Immature natural killer cell (primary cell): ENCODE results near the gene TRIM50. TPM values are rescaled to one million over a fixed set of nuclear protein-coding genes. Genes with fewer than 3 reads are reported as not detected.
A peak's percentile ranks its signal among the peaks of the same experiment; 100 is the strongest.
"Not testable (repeated sequence)": the region's sequence is repeated elsewhere in the genome, so short reads cannot be mapped to it uniquely, and the experiment has no call there.

Experiments
- DNase-seq, 3 donors: peaks; one replicate each; pipeline ENCODE4 v3.0.0; 2022; ENCODE audit warnings: mixed read lengths in 1 of 3
- H3K27ac Mint-ChIP-seq, 6 donors: one replicate each; pipeline ENCODE4 v1.8.0; 2020; ENCODE audit warnings: mixed read lengths in 6 of 6, mild to moderate bottlenecking in 5 of 6, inconsistent platforms in 4 of 6, moderate library complexity in 3 of 6
- H3K27me3 Mint-ChIP-seq, 3 donors: one replicate each; pipeline ENCODE4 v1.8.0; 2020 to 2021; ENCODE audit warnings: low read depth in 3 of 3, mild to moderate bottlenecking in 3 of 3, mixed read lengths in 3 of 3, moderate library complexity in 3 of 3, inconsistent platforms in 1 of 3
- H3K36me3 Mint-ChIP-seq, 3 donors: one replicate each; pipeline ENCODE4 v1.8.0; 2020; ENCODE audit warnings: mixed read lengths in 3 of 3, inconsistent platforms in 2 of 3, mild to moderate bottlenecking in 2 of 3
- H3K4me1 Mint-ChIP-seq, 2 donors: one replicate each; pipeline ENCODE4 v1.8.0; 2020; ENCODE audit warnings: inconsistent platforms in 2 of 2, mild to moderate bottlenecking in 2 of 2, mixed read lengths in 2 of 2, moderate library complexity in 1 of 2
- H3K4me3 Mint-ChIP-seq, 5 donors: one replicate each; pipeline ENCODE4 v1.8.0; 2020; ENCODE audit warnings: mild to moderate bottlenecking in 5 of 5, mixed read lengths in 5 of 5, inconsistent platforms in 3 of 5, moderate library complexity in 3 of 5
- H3K9me3 Mint-ChIP-seq, 6 donors: one replicate each; pipeline ENCODE4 v1.8.0; 2020; ENCODE audit warnings: mild to moderate bottlenecking in 6 of 6, mixed read lengths in 6 of 6, inconsistent platforms in 4 of 6, moderate library complexity in 3 of 6
- polyA plus RNA-seq, 3 donors: library from polyadenylated mRNA; unstranded; fragments of 300-500 nt; fragmentation: Illumina TruSeq; gene quantifications; one replicate each; pipeline ENCODE4 v1.2.3, GENCODE V29; 2021

Gene TRIM50
- polyA plus RNA-seq, 3 donors from 2014 or later, result not detected

GRCh38 chr7:73316521-73316920, 11.4 kb downstream of the TRIM50 start:
- no peaks in the 10 kb centered on the region for H3K36me3 Mint-ChIP-seq
- H3K4me3 Mint-ChIP-seq, result no peak overlapping the region
- H3K27me3 Mint-ChIP-seq, result peaks cover under 1 to 2% (median 2%) of the 10 kb centered on the region in 3 donors
- no peak overlapping the region for H3K27ac Mint-ChIP-seq
- H3K9me3 Mint-ChIP-seq, result no peaks in the 10 kb centered on the region
- no peaks in the 10 kb centered on the region for H3K4me1 Mint-ChIP-seq
- no peak for DNase-seq

GRCh38 chr7:73314271-73314670, 13.6 kb downstream of the TRIM50 start:
- DNase-seq, result no peak
- Mint-ChIP-seq H3K4me3 (no peak overlapping the region), H3K36me3 (no peaks in the 10 kb centered on the region), H3K4me1 (peaks cover 3 to 4% of the 10 kb centered on the region in 2 donors), H3K9me3 (no peaks in the 10 kb centered on the region), H3K27me3 (peaks cover 2 to 5% (median 2%) of the 10 kb centered on the region in 3 donors), H3K27ac (no peak overlapping the region)

DNA sequence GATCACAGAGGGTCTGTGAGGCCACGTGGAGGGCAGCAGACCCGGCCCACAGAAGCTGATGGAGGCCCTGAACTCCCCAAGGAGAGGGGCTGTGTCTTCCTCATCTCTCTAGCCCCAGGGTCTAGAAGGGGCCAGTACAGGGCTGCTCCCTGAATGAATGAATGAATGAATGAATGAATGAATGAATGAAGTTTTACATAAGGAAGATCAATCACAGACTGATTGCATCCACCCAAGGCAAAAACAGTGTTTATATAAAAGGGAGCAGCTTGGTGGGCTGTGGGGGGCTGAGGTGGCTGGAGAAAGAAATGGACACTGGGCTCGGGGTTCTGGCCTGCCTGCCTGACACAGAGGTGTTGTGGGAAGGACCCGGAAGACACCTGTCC, 14.4 kb downstream of the TRIM50 start:
- peaks cover 11 to 12% of the 10 kb centered on the region in 2 donors for H3K4me1 Mint-ChIP-seq
- H3K36me3 Mint-ChIP-seq, result peaks cover 0 to 3% (median 0%) of the 10 kb centered on the region in 3 donors
- DNase-seq, result no peak
- no peaks in the 10 kb centered on the region for H3K9me3 Mint-ChIP-seq
- no peak overlapping the region for H3K4me3 Mint-ChIP-seq
- peaks cover 2 to 7% (median 5%) of the 10 kb centered on the region in 3 donors for H3K27me3 Mint-ChIP-seq
- H3K27ac Mint-ChIP-seq, result no peak overlapping the region

DNA sequence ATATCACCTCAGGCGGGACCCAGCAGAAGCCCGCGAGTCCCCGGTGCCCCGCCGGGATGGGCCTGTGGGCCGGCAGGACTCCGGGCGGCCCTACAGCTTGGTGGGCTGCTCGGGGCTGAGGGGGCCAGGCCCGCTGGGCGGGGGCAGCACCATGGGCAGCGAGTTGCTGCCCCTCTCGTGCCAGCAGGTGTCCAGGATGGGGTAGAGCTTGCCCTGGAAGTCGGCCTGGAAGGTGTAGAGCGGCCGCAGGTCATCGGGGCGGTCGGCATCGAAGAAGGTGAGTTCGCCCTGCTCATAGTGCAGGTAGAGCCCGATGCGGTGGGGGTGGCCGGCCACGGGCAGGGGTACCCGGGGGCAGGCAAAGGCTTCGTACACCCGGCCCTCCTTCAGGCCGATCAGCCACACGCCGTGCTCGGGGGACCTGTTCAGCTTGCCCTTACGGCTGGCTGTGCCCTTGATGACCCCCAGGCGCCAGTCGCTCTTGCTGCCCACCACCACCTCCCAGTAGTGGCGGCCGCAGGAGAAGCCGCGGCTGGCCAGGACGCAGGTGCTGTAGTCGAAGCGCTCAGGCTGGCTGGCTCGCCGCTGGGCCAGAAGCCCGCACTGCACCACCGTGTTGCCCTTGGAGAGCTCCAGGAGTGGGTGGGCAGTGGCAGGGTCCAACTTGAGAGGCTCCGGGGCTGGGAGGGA, 14.9 kb downstream of the TRIM50 start:
- no peak for DNase-seq
- peaks cover 0 to 3% (median 0%) of the 10 kb centered on the region in 3 donors for H3K36me3 Mint-ChIP-seq
- no peak overlapping the region for H3K4me3 Mint-ChIP-seq
- peaks cover 2 to 7% (median 5%) of the 10 kb centered on the region in 3 donors for H3K27me3 Mint-ChIP-seq
- no peak overlapping the region for H3K27ac Mint-ChIP-seq
- peaks cover 15% of the 10 kb centered on the region in 2 donors for H3K4me1 Mint-ChIP-seq
- H3K9me3 Mint-ChIP-seq, result no peaks in the 10 kb centered on the region

- not testable (repeated sequence) for H3K4me3 Mint-ChIP-seq, H3K27ac Mint-ChIP-seq, DNase-seq, H3K9me3 Mint-ChIP-seq, H3K27me3 Mint-ChIP-seq
- Mint-ChIP-seq H3K36me3 (peaks cover 0 to 10% (median 8%) of the 10 kb centered on the region in 3 donors), H3K4me1 (peaks cover 30 to 31% of the 10 kb centered on the region in 2 donors)
Observed at GRCh38 chr7:73311421-73311820, 16.5 kb downstream of the TRIM50 start.

- peaks cover 0 to 8% (median 6%) of the 10 kb centered on the region in 3 donors for H3K27me3 Mint-ChIP-seq
- peaks cover 4 to 19% (median 15%) of the 10 kb centered on the region in 3 donors for H3K36me3 Mint-ChIP-seq
- H3K9me3 Mint-ChIP-seq, result no peaks in the 10 kb centered on the region
- peak within 1 kb of the TSS; percentile 80 to 94 (median 90) for H3K27ac Mint-ChIP-seq
- peaks cover 33 to 38% of the 10 kb centered on the region in 2 donors for H3K4me1 Mint-ChIP-seq
- peak; percentile 85 to 88 (median 87) for DNase-seq
- peak within 1 kb of the TSS; percentile 93 to 98 (median 97) for H3K4me3 Mint-ChIP-seq
Observed at GRCh38 chr7:73308665-73309214, 19.1 kb downstream of the TRIM50 start, which contains the start of gene NSUN5. Gene NSUN5 (minus strand): TSS chr7:73308826. CDS start chr7:73308790, 36 bp downstream.

GRCh38 chr7:73308074-73308664, 19.7 kb downstream of the TRIM50 start:
- H3K9me3 Mint-ChIP-seq, result no peaks in the 10 kb centered on the region
- peaks cover 4 to 20% (median 15%) of the 10 kb centered on the region in 3 donors for H3K36me3 Mint-ChIP-seq
- H3K27ac Mint-ChIP-seq, result peak overlapping the region; percentile 80 to 94 (median 90)
- peaks cover 33 to 38% of the 10 kb centered on the region in 2 donors for H3K4me1 Mint-ChIP-seq
- H3K4me3 Mint-ChIP-seq, result peak overlapping the region; percentile 93 to 98 (median 97)
- peaks cover 0 to 8% (median 6%) of the 10 kb centered on the region in 3 donors for H3K27me3 Mint-ChIP-seq
- DNase-seq, result no peak

GRCh38 chr7:73307436-73307835, 20.4 kb downstream of the TRIM50 start:
- Mint-ChIP-seq H3K27ac (peak overlapping the region; percentile 36 to 88 (median 78)), H3K27me3 (peaks cover 0 to 8% (median 6%) of the 10 kb centered on the region in 3 donors), H3K9me3 (no peaks in the 10 kb centered on the region), H3K4me1 (peaks cover 33 to 38% of the 10 kb centered on the region in 2 donors), H3K36me3 (peaks cover 4 to 24% (median 15%) of the 10 kb centered on the region in 3 donors), H3K4me3 (peak overlapping the region; percentile 93 to 98 (median 97))
- DNase-seq, result no peak

DNA sequence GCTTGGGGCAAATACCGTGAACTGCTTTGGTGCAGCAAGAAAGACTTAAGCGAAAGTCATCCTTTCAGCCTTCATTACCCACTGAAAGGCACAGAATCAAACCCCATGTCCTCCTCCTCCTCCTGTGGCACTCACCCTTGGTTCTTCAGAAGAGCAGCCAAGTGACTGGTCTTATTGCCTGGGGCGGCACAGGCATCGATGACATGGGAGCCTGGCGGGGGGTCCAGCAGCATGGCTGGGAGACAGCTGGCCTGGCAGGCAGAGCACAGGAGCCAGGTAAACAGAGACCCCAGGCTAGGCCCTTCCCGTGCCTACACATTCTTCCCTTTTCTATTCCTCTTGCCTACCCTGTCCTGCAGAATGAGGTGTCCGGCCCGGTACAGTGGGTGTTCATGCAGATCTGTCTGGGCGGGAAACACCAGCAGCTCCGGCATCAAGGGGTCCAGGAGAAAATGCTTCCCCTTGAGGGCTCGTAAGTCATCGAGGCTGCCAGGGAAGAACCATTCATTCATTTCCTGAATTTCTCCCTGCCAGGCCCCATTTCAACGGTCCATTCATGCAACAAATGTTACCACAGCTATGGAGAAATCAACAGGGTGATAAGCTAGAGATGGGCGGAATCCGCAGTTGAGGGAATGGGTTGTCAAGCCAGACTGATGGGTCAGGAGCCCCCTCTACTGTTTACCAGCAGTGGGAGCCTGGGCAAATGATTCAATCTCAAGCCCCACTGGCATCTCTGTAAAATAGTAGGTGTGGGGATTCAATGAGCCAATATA, 23.1 kb downstream of the TRIM50 start:
- Mint-ChIP-seq H3K4me1 (peaks cover 33 to 38% of the 10 kb centered on the region in 2 donors), H3K4me3 (peak overlapping the region in 1 of 5 donors; percentile 24), H3K36me3 (peaks cover 4 to 24% (median 15%) of the 10 kb centered on the region in 3 donors)
- not testable (repeated sequence) for H3K9me3 Mint-ChIP-seq, H3K27ac Mint-ChIP-seq, DNase-seq, H3K27me3 Mint-ChIP-seq

- Mint-ChIP-seq H3K27me3 (peaks cover 0 to 3% (median 2%) of the 10 kb centered on the region in 3 donors), H3K4me3 (no peak overlapping the region), H3K27ac (no peak overlapping the region), H3K4me1 (peaks cover 27 to 33% of the 10 kb centered on the region in 2 donors), H3K36me3 (peaks cover 4 to 24% (median 15%) of the 10 kb centered on the region in 3 donors), H3K9me3 (no peaks in the 10 kb centered on the region)
- no peak for DNase-seq
Observed at GRCh38 chr7:73304071-73304470, 23.8 kb downstream of the TRIM50 start.

DNA sequence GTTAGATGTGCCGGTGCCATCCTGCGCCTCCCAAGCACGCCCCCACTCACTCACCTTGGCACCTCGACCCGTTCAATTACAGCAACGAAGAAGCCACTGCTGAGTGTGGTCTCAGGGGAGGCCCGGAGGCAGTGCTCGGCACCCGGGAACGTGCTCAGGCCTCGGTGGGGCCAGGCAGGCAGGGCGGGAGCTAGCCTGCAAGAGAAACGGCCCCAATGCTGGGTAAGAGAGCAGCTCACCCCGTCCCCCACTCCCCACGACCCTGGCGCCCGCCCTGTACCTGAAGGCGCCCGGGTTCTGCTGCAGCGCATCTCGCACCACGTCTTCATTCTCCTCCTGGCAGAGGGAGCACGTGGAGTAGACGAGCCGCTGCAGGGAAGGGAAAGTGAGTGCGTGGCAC, 24.3 kb downstream of the TRIM50 start:
- peaks cover 22 to 28% of the 10 kb centered on the region in 2 donors for H3K4me1 Mint-ChIP-seq
- peaks cover 0 to 2% (median 0%) of the 10 kb centered on the region in 3 donors for H3K27me3 Mint-ChIP-seq
- DNase-seq, result no peak
- peaks cover 4 to 24% (median 11%) of the 10 kb centered on the region in 3 donors for H3K36me3 Mint-ChIP-seq
- H3K9me3 Mint-ChIP-seq, result no peaks in the 10 kb centered on the region
- H3K4me3 Mint-ChIP-seq, result no peak overlapping the region
- no peak overlapping the region for H3K27ac Mint-ChIP-seq

GRCh38 chr7:73302846-73303245, 25.0 kb downstream of the TRIM50 start:
- not testable (repeated sequence) for H3K27ac Mint-ChIP-seq, H3K9me3 Mint-ChIP-seq, DNase-seq, H3K27me3 Mint-ChIP-seq, H3K4me3 Mint-ChIP-seq
- H3K36me3 Mint-ChIP-seq, result peaks cover 4 to 24% (median 11%) of the 10 kb centered on the region in 3 donors
- H3K4me1 Mint-ChIP-seq, result peaks cover 17 to 22% of the 10 kb centered on the region in 2 donors

- H3K27me3 Mint-ChIP-seq, H3K4me1 Mint-ChIP-seq, H3K27ac Mint-ChIP-seq, DNase-seq, H3K4me3 Mint-ChIP-seq, H3K9me3 Mint-ChIP-seq: not testable (repeated sequence)
- H3K36me3 Mint-ChIP-seq, result peaks cover 3 to 15% (median 4%) of the 10 kb centered on the region in 3 donors
Observed at GRCh38 chr7:73301108-73301507, 26.8 kb downstream of the TRIM50 start.
